ENCODE data around the gene ATG4D.
A peak's percentile ranks its signal among the peaks of the same experiment; 100 is the strongest.

Gene ATG4D

DNA sequence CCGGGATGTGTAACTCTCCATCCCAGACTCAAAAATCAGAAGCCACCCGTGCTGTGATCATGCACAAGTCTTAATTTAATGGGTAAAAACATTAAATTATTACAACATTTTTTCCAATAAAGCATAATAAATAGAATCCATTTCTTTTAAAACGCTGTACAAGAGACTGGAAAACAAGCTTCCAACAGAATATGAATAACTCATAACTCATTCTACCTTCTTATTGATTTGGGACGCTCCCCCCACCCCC lies 22.6 kb downstream of the ATG4D start:
- Histone ChIP-seq H3K9ac (ENCODE audit: low read length) (peak overlapping the region; percentile 33), H3K36me3 (ENCODE audit: low read length) (no peaks in the 10 kb centered on the region), H3K79me2 (ENCODE audit: insufficient read depth, low read length) (peaks cover 14% of the 10 kb centered on the region), H3K27ac (ENCODE audit: low read depth, low read length) (peak overlapping the region; percentile 83), H4K20me1 (ENCODE audit: low read depth, low read length) (no peaks in the 10 kb centered on the region), H3K4me3 (ENCODE audit: insufficient read depth, low read length, poor library complexity, severe bottlenecking) (peak overlapping the region; percentile 37), H3K9me3 (ENCODE audit: insufficient read depth, low read length) (no peaks in the 10 kb centered on the region), H3K27me3 (ENCODE audit: low read length) (no peaks in the 10 kb centered on the region), H3K4me2 (ENCODE audit: low read depth, low read length, poor library complexity, severe bottlenecking) (peak overlapping the region; percentile 68), H3K9me2 (replicated peaks; ENCODE audit: insufficient read depth, low read length) (no peaks in the 10 kb centered on the region), H2AFZ (ENCODE audit: low read depth, low read length, severe bottlenecking) (no peak overlapping the region), H3F3A (ENCODE audit: insufficient read depth) (peaks cover 19% of the 10 kb centered on the region)
- TF ChIP-seq, protein P1, sequence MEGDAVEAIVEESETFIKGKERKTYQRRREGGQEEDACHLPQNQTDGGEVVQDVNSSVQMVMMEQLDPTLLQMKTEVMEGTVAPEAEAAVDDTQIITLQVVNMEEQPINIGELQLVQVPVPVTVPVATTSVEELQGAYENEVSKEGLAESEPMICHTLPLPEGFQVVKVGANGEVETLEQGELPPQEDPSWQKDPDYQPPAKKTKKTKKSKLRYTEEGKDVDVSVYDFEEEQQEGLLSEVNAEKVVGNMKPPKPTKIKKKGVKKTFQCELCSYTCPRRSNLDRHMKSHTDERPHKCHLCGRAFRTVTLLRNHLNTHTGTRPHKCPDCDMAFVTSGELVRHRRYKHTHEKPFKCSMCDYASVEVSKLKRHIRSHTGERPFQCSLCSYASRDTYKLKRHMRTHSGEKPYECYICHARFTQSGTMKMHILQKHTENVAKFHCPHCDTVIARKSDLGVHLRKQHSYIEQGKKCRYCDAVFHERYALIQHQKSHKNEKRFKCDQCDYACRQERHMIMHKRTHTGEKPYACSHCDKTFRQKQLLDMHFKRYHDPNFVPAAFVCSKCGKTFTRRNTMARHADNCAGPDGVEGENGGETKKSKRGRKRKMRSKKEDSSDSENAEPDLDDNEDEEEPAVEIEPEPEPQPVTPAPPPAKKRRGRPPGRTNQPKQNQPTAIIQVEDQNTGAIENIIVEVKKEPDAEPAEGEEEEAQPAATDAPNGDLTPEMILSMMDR (IDR thresholded peaks at IDR 0.05; ENCODE audit: insufficient read depth, low read length, poor library complexity, severe bottlenecking) = no peak
- no peak for TF ChIP-seq EZH2phosphoT487 (conservative IDR thresholded peaks at IDR 0.05; ENCODE audit: low read length)

DNA sequence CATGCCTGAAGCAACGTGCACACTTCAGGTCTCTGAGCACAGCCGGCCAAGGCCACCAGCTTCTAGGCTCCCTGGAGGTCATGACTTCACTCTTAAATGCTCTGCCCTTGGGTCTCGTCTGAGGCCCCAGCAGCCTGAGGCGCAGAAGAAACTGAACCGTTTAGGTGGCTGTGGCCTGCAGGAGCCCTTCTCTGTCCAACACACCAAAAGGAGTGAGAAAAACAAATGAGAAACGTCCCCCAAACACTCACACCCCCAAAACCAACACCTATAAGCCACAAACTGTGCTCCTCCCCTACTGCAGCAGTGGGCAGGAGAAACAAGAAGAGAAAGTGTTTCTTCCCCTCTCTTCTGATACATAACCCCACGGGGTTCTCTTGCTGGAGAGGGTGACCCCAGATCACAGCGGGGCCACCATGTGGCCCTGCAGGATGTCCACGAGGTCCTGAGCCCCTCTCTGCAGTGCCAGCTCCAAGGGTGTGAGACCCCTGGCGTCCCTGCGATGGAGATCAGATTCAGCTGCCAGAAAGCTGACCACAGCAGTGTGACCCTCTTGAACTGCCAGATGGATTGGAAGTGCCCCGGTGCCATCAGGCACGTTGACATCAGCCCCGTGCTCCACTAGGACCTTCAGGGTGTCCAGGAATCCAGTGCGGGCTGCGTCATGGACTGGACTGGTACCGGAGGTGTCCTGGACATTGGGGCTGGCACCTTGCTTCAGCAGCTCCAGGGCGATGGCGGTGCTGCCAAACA lies 23.1 kb downstream of the ATG4D start:
- no peak overlapping the region for H3K4me3 ChIP-seq (ENCODE audit: insufficient read depth, low read length, poor library complexity, severe bottlenecking)
- H4K20me1 ChIP-seq (ENCODE audit: low read depth, low read length) = no peaks in the 10 kb centered on the region
- H3K79me2 ChIP-seq (ENCODE audit: insufficient read depth, low read length) = peaks cover 14% of the 10 kb centered on the region
- peak overlapping the region; percentile 82 for H3K4me2 ChIP-seq (ENCODE audit: low read depth, low read length, poor library complexity, severe bottlenecking)
- peaks cover 19% of the 10 kb centered on the region for H3F3A ChIP-seq (ENCODE audit: insufficient read depth)
- H3K27ac ChIP-seq (ENCODE audit: low read depth, low read length) = peak overlapping the region; percentile 83
- no peak overlapping the region for H2AFZ ChIP-seq (ENCODE audit: low read depth, low read length, severe bottlenecking)
- no peaks in the 10 kb centered on the region for H3K9me2 ChIP-seq (replicated peaks; ENCODE audit: insufficient read depth, low read length)
- H3K27me3 ChIP-seq (ENCODE audit: low read length) = no peaks in the 10 kb centered on the region
- no peaks in the 10 kb centered on the region for H3K9me3 ChIP-seq (ENCODE audit: insufficient read depth, low read length)
- H3K9ac ChIP-seq (ENCODE audit: low read length) = peak overlapping the region; percentile 33; the same call in 1 of the 2 replicates
- H3K36me3 ChIP-seq (ENCODE audit: low read length) = no peaks in the 10 kb centered on the region
- no peak for TF ChIP-seq EZH2phosphoT487 (conservative IDR thresholded peaks at IDR 0.05; ENCODE audit: low read length)
- TF ChIP-seq, protein P1 (IDR thresholded peaks at IDR 0.05; ENCODE audit: insufficient read depth, low read length, poor library complexity, severe bottlenecking) = no peak

DNA sequence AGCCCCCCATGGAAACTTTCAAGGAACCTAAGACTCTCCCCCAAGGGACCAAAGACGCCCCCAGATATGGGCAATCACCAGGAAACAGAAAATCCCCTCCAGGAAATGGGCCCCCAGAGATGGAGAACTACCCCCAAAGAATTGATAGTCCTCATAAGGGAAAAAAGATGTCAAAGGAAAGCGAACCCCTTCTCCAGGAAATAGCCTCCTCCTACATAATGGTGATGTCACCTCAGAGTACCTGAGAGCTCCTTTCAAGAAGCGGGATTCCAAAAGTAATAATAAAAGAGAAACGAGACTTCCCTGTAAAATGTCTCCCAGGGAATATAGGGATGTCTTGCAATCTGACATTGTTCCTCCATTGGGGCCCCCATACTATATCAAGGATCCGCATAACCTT lies 24.0 kb downstream of the ATG4D start:
- H4K20me1 ChIP-seq (ENCODE audit: low read depth, low read length) = no peaks in the 10 kb centered on the region
- TF ChIP-seq, protein P1 (IDR thresholded peaks at IDR 0.05; ENCODE audit: insufficient read depth, low read length, poor library complexity, severe bottlenecking) = no peak
- no peak for TF ChIP-seq EZH2phosphoT487 (conservative IDR thresholded peaks at IDR 0.05; ENCODE audit: low read length)
- H3K4me2 ChIP-seq (ENCODE audit: low read depth, low read length, poor library complexity, severe bottlenecking) = peak overlapping the region; percentile 82
- H3K27ac ChIP-seq (ENCODE audit: low read depth, low read length) = no peak overlapping the region
- H3K79me2 ChIP-seq (ENCODE audit: insufficient read depth, low read length) = peaks cover 14% of the 10 kb centered on the region
- H3F3A ChIP-seq (ENCODE audit: insufficient read depth) = peaks cover 19% of the 10 kb centered on the region
- no peak overlapping the region for H2AFZ ChIP-seq (ENCODE audit: low read depth, low read length, severe bottlenecking)
- peak overlapping the region; percentile 63 for H3K9ac ChIP-seq (ENCODE audit: low read length)
- peak overlapping the region; percentile 70 for H3K4me3 ChIP-seq (ENCODE audit: insufficient read depth, low read length, poor library complexity, severe bottlenecking)
- no peaks in the 10 kb centered on the region for H3K9me2 ChIP-seq (replicated peaks; ENCODE audit: insufficient read depth, low read length)
- H3K36me3 ChIP-seq (ENCODE audit: low read length) = no peaks in the 10 kb centered on the region
- H3K9me3 ChIP-seq (ENCODE audit: insufficient read depth, low read length) = no peaks in the 10 kb centered on the region
- no peaks in the 10 kb centered on the region for H3K27me3 ChIP-seq (ENCODE audit: low read length)
